ENCODE measurements around the gene STX4. TPM values are rescaled to one million over a fixed set of nuclear protein-coding genes. Genes with fewer than 3 reads are reported as not detected.

STX4 gene
- polyA plus RNA-seq, 1 donor (not counting 4 experiments of a cell fraction or from before 2014, with no cell fraction given), result 43.6 TPM

DNA sequence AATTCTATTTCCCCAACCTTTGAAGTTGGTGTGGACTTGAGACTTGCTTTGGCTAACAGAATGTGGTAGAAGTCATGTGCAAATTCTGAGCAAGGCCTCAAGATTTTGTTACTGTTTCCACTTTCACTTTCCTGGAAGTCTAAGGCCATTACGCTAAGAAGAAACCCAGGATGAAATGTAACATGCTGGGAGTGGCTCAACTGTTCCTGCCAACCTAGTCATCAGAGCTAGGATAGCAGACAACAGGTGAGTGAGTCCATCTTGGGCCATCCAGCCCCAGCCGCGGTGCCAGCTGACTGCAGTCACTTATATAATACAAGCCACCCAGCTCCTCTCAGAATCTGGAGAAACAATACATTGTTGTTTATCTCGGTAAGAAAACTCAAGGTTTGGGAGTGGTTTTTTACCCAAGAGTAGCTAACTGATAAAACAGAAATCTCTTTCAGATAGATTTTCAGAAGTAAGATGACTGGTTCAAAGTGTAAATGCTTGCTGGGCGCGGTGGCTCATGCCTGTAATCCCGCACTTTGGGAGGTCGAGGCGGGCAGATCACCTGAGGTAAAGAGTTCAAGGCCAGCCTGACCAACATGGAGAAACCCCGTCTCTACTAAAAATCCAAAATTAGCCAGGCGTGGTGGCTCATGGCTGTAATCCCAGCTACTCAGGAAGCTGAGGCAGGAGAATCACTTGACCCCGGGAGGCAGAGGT lies 10.7 kb upstream of the STX4 start:
- Histone ChIP-seq H3K27me3 (ENCODE audit: control insufficient read depth, extremely low read depth, insufficient read depth, low read length) (no peaks in the 10 kb centered on the region), H3K36me3 (ENCODE audit: control insufficient read depth in 2 of 2, extremely low read depth in 1 of 2, insufficient read depth in 2 of 2, low read length in 2 of 2) (no peaks in the 10 kb centered on the region), H3K4me3 (ENCODE audit: control insufficient read depth in 2 of 3, extremely low read depth in 1 of 3, insufficient read depth in 2 of 3, low read depth in 1 of 3, low read length in 3 of 3) (no peak overlapping the region), H3K9me1 (ENCODE audit: control insufficient read depth, extremely low read depth, insufficient read depth, low read length) (no peaks in the 10 kb centered on the region), H3K4me2 (ENCODE audit: control insufficient read depth, extremely low read depth, insufficient read depth, low read depth, low read length) (no peak overlapping the region), H2AFZ (ENCODE audit: control insufficient read depth, low read length) (peak overlapping the region; percentile 22), H3K27ac (ENCODE audit: control insufficient read depth, insufficient read depth, low read length) (no peak overlapping the region), H3K79me2 (ENCODE audit: control insufficient read depth, insufficient read depth, low read length) (no peaks in the 10 kb centered on the region), H3K4me1 (ENCODE audit: control insufficient read depth, extremely low read depth, insufficient read depth, low read length) (no peaks in the 10 kb centered on the region), H3K9ac (ENCODE audit: control insufficient read depth, extremely low read depth, insufficient read depth, low read length) (no peak overlapping the region), H3K9me3 (ENCODE audit: control insufficient read depth, low read depth, low read length) (no peaks in the 10 kb centered on the region), H4K20me1 (ENCODE audit: control insufficient read depth, extremely low read depth, insufficient read depth, low read length) (no peaks in the 10 kb centered on the region)
- dilution Hi-C loops (cut with MboI; ENCODE audit: extremely low pct_ligation_motif_present, low sequenced_read_pairs), result no loop called here
- no peak for DNase-seq (ENCODE audit: low read depth, low spot score)
- FAIRE-seq, result no peak
- TF ChIP-seq CTCF (optimal IDR thresholded peaks at IDR 0.05 in 1 of 3, IDR thresholded peaks at IDR 0.05 in 1 of 3, conservative IDR thresholded peaks at IDR 0.05 in 1 of 3; ENCODE audit: extremely low read depth in 1 of 3, insufficient read depth in 2 of 3, low read length in 3 of 3) (no peak), EZH2 (IDR thresholded peaks at IDR 0.05; ENCODE audit: low read length) (no peak)

- no peak overlapping the region for H3K4me3 ChIP-seq (ENCODE audit: control insufficient read depth in 2 of 3, extremely low read depth in 1 of 3, insufficient read depth in 2 of 3, low read depth in 1 of 3, low read length in 3 of 3)
- TF ChIP-seq EZH2 (IDR thresholded peaks at IDR 0.05; ENCODE audit: low read length) (no peak), CTCF (optimal IDR thresholded peaks at IDR 0.05 in 1 of 3, IDR thresholded peaks at IDR 0.05 in 1 of 3, conservative IDR thresholded peaks at IDR 0.05 in 1 of 3; ENCODE audit: extremely low read depth in 1 of 3, insufficient read depth in 2 of 3, low read length in 3 of 3) (no peak)
- no peaks in the 10 kb centered on the region for H4K20me1 ChIP-seq (ENCODE audit: control insufficient read depth, extremely low read depth, insufficient read depth, low read length)
- no peaks in the 10 kb centered on the region for H3K9me3 ChIP-seq (ENCODE audit: control insufficient read depth, low read depth, low read length)
- H3K4me1 ChIP-seq (ENCODE audit: control insufficient read depth, extremely low read depth, insufficient read depth, low read length), result no peaks in the 10 kb centered on the region
- no peak overlapping the region for H3K27ac ChIP-seq (ENCODE audit: control insufficient read depth, insufficient read depth, low read length)
- H3K9me1 ChIP-seq (ENCODE audit: control insufficient read depth, extremely low read depth, insufficient read depth, low read length), result no peaks in the 10 kb centered on the region
- H3K27me3 ChIP-seq (ENCODE audit: control insufficient read depth, extremely low read depth, insufficient read depth, low read length), result no peaks in the 10 kb centered on the region
- DNase-seq (ENCODE audit: low read depth, low spot score), result no peak
- H3K79me2 ChIP-seq (ENCODE audit: control insufficient read depth, insufficient read depth, low read length), result no peaks in the 10 kb centered on the region
- H3K36me3 ChIP-seq (ENCODE audit: control insufficient read depth in 2 of 2, extremely low read depth in 1 of 2, insufficient read depth in 2 of 2, low read length in 2 of 2), result no peaks in the 10 kb centered on the region
- H3K4me2 ChIP-seq (ENCODE audit: control insufficient read depth, extremely low read depth, insufficient read depth, low read depth, low read length), result no peak overlapping the region
- dilution Hi-C loops (cut with MboI; ENCODE audit: extremely low pct_ligation_motif_present, low sequenced_read_pairs), result no loop called here
- H2AFZ ChIP-seq (ENCODE audit: control insufficient read depth, low read length), result no peak overlapping the region
- no peak for FAIRE-seq
- no peak overlapping the region for H3K9ac ChIP-seq (ENCODE audit: control insufficient read depth, extremely low read depth, insufficient read depth, low read length)
These were observed 10.1 kb upstream of the STX4 start for GRCh38 chr16:31023252-31023602.
